HG02588 (cell line): Measurements from ENCODE around the gene SLC26A6.
A peak's percentile ranks its signal among the peaks of the same experiment; 100 is the strongest.

Source experiments
- ATAC-seq: cut with Tn5 transposase; IDR thresholded peaks from one replicate; pipeline ENCODE4 v1.9.1; 2021; ENCODE audit warnings: mild to moderate bottlenecking, moderate library complexity; ENCODE audit not compliant: unreplicated experiment

Gene SLC26A6

GRCh38 chr3:48662145-48662752 lies 27.0 kb upstream of the SLC26A6 start:
- no peak for ATAC-seq

GRCh38 chr3:48661501-48662144 lies 26.4 kb upstream of the SLC26A6 start:
- ATAC-seq: no peak

GRCh38 chr3:48660800-48661400 lies 25.6 kb upstream of the SLC26A6 start:
- no peak for ATAC-seq

- ATAC-seq: no peak
Observed at GRCh38 chr3:48656841-48657281, 21.6 kb upstream of the SLC26A6 start.

GRCh38 chr3:48656061-48656840 lies 21.0 kb upstream of the SLC26A6 start:
- peak; percentile 48 for ATAC-seq

- no peak for ATAC-seq
Observed at GRCh38 chr3:48655606-48656005, 20.3 kb upstream of the SLC26A6 start.

GRCh38 chr3:48655063-48655462 lies 19.8 kb upstream of the SLC26A6 start:
- no peak for ATAC-seq

- no peak for ATAC-seq
Observed at GRCh38 chr3:48652923-48653715, 17.9 kb upstream of the SLC26A6 start.

GRCh38 chr3:48651771-48652170 lies 16.5 kb upstream of the SLC26A6 start:
- no peak for ATAC-seq

GRCh38 chr3:48650723-48651122 lies 15.5 kb upstream of the SLC26A6 start:
- no peak for ATAC-seq

- ATAC-seq: no peak
Observed at GRCh38 chr3:48648188-48648850, 13.1 kb upstream of the SLC26A6 start.

- no peak for ATAC-seq
Observed at GRCh38 chr3:48647714-48648113, 12.5 kb upstream of the SLC26A6 start.

GRCh38 chr3:48644898-48645760 lies 9.9 kb upstream of the SLC26A6 start:
- ATAC-seq: no peak

GRCh38 chr3:48642605-48643004 lies 7.3 kb upstream of the SLC26A6 start:
- ATAC-seq: no peak

- ATAC-seq: no peak
Observed at GRCh38 chr3:48641396-48641795, 6.1 kb upstream of the SLC26A6 start.

GRCh38 chr3:48639944-48640606 lies 4.8 kb upstream of the SLC26A6 start:
- ATAC-seq: no peak

- no peak for ATAC-seq
Observed at GRCh38 chr3:48637305-48637704, 2.0 kb upstream of the SLC26A6 start.

- no peak for ATAC-seq
Observed at GRCh38 chr3:48636149-48636655, 941 bp upstream of the SLC26A6 start.
